ENCODE results near the gene BDKRB2. TPM values are rescaled to one million over a fixed set of nuclear protein-coding genes. Genes with fewer than 3 reads are reported as not detected.
A peak's percentile ranks its signal among the peaks of the same experiment; 100 is the strongest.

The BDKRB2 gene
- polyA plus RNA-seq, 6 donors from 2014 or later = not detected

GRCh38 chr14:96260341-96260821, 55.7 kb downstream of the BDKRB2 start:
- Mint-ChIP-seq H3K4me1 (no peaks in the 10 kb centered on the region), H3K4me3 (no peak overlapping the region), H3K27me3 (peaks cover 11 to 37% (median 34%) of the 10 kb centered on the region in 3 donors), H3K9me3 (peaks cover 0 to 7% (median 2%) of the 10 kb centered on the region in 7 donors), H3K27ac (no peak overlapping the region), H3K36me3 (no peaks in the 10 kb centered on the region)
- DNase-seq (no peak), ATAC-seq (ENCODE audit: low read depth in 2 of 2) (no peak)

- DNase-seq (no peak), ATAC-seq (ENCODE audit: low read depth in 2 of 2) (no peak)
- H3K27me3 Mint-ChIP-seq = peaks cover 9 to 42% (median 39%) of the 10 kb centered on the region in 3 donors
- no peak overlapping the region for H3K4me3 Mint-ChIP-seq
- no peaks in the 10 kb centered on the region for H3K4me1 Mint-ChIP-seq
- H3K36me3 Mint-ChIP-seq = peaks cover 0 to under 1% of the 10 kb centered on the region in 2 donors
- peaks cover 0 to 7% (median 2%) of the 10 kb centered on the region in 7 donors for H3K9me3 Mint-ChIP-seq
- no peak overlapping the region for H3K27ac Mint-ChIP-seq
Measured at GRCh38 chr14:96261053-96261452, 56.4 kb downstream of the BDKRB2 start.

- Mint-ChIP-seq H3K27me3 (peaks cover 12 to 48% (median 43%) of the 10 kb centered on the region in 3 donors), H3K27ac (no peak overlapping the region)
Measured at GRCh38 chr14:96261772-96262655, 57.4 kb downstream of the BDKRB2 start.

GRCh38 chr14:96263347-96264199, 58.9 kb downstream of the BDKRB2 start:
- H3K9me3 Mint-ChIP-seq = peaks cover 0 to 7% (median 0%) of the 10 kb centered on the region in 7 donors
- ATAC-seq (ENCODE audit: low read depth in 2 of 2) (no peak), DNase-seq (no peak)
- peaks cover 0 to 13% of the 10 kb centered on the region in 2 donors for H3K36me3 Mint-ChIP-seq
- no peak overlapping the region for H3K4me3 Mint-ChIP-seq
- peaks cover 17 to 43% (median 37%) of the 10 kb centered on the region in 3 donors for H3K27me3 Mint-ChIP-seq
- H3K27ac Mint-ChIP-seq = peak overlapping the region in 1 of 6 donors; percentile 9
- H3K4me1 Mint-ChIP-seq = no peaks in the 10 kb centered on the region

More at GRCh38 chr14:96261772-96262655, 57.4 kb downstream of the BDKRB2 start:
- ATAC-seq (ENCODE audit: low read depth in 2 of 2) (no peak), DNase-seq (no peak)
- Mint-ChIP-seq H3K36me3 (peaks cover 0 to 10% of the 10 kb centered on the region in 2 donors), H3K9me3 (peaks cover 0 to 7% (median 2%) of the 10 kb centered on the region in 7 donors), H3K4me1 (no peaks in the 10 kb centered on the region), H3K4me3 (no peak overlapping the region)

GRCh38 chr14:96264200-96264553, 59.5 kb downstream of the BDKRB2 start:
- no peak for ATAC-seq (ENCODE audit: low read depth in 2 of 2)
- Mint-ChIP-seq H3K4me1 (no peaks in the 10 kb centered on the region), H3K9me3 (peaks cover 0 to 7% (median 0%) of the 10 kb centered on the region in 7 donors), H3K36me3 (peaks cover 0 to 13% of the 10 kb centered on the region in 2 donors), H3K27ac (no peak overlapping the region), H3K27me3 (peaks cover 18 to 43% (median 37%) of the 10 kb centered on the region in 3 donors), H3K4me3 (no peak overlapping the region)
- DNase-seq = no peak

GRCh38 chr14:96264853-96265252, 60.2 kb downstream of the BDKRB2 start:
- ATAC-seq (ENCODE audit: low read depth in 2 of 2) = no peak
- peaks cover 0 to 7% (median 0%) of the 10 kb centered on the region in 7 donors for H3K9me3 Mint-ChIP-seq
- no peak overlapping the region for H3K27ac Mint-ChIP-seq
- H3K4me3 Mint-ChIP-seq = no peak overlapping the region
- DNase-seq = no peak
- no peaks in the 10 kb centered on the region for H3K4me1 Mint-ChIP-seq
- peaks cover 0 to 13% of the 10 kb centered on the region in 2 donors for H3K36me3 Mint-ChIP-seq
- H3K27me3 Mint-ChIP-seq = peaks cover 14 to 43% (median 37%) of the 10 kb centered on the region in 3 donors

- Mint-ChIP-seq H3K4me1 (no peaks in the 10 kb centered on the region), H3K27me3 (peaks cover 16 to 43% (median 33%) of the 10 kb centered on the region in 3 donors), H3K9me3 (peaks cover 0 to 7% (median 0%) of the 10 kb centered on the region in 7 donors), H3K27ac (peak overlapping the region in 1 of 6 donors; percentile 30), H3K4me3 (no peak overlapping the region), H3K36me3 (peaks cover 0 to 13% of the 10 kb centered on the region in 2 donors)
- ATAC-seq (ENCODE audit: low read depth in 2 of 2) = no peak
- DNase-seq = no peak
Measured at GRCh38 chr14:96265383-96266095, 60.9 kb downstream of the BDKRB2 start.

GRCh38 chr14:96267336-96267735, 62.7 kb downstream of the BDKRB2 start:
- H3K9me3 Mint-ChIP-seq = peaks cover 0 to 11% (median 6%) of the 10 kb centered on the region in 7 donors
- DNase-seq (no peak), ATAC-seq (ENCODE audit: low read depth in 2 of 2) (no peak)
- H3K27ac Mint-ChIP-seq = peak overlapping the region in 1 of 6 donors; percentile 56
- H3K27me3 Mint-ChIP-seq = peaks cover 22 to 28% (median 26%) of the 10 kb centered on the region in 3 donors
- no peaks in the 10 kb centered on the region for H3K4me1 Mint-ChIP-seq
- H3K36me3 Mint-ChIP-seq = peaks cover 0 to 21% of the 10 kb centered on the region in 2 donors
- H3K4me3 Mint-ChIP-seq = no peak overlapping the region

- H3K27me3 Mint-ChIP-seq = peaks cover 22 to 28% (median 26%) of the 10 kb centered on the region in 3 donors
- no peak overlapping the region for H3K27ac Mint-ChIP-seq
- H3K4me1 Mint-ChIP-seq = no peaks in the 10 kb centered on the region
- H3K9me3 Mint-ChIP-seq = peaks cover 0 to 11% (median 6%) of the 10 kb centered on the region in 7 donors
- no peak for DNase-seq
- peak overlapping the region in 1 of 8 donors; percentile 9 for H3K4me3 Mint-ChIP-seq
- peaks cover 0 to 21% of the 10 kb centered on the region in 2 donors for H3K36me3 Mint-ChIP-seq
- no peak for ATAC-seq (ENCODE audit: low read depth in 2 of 2)
Measured at GRCh38 chr14:96267916-96268315, 63.3 kb downstream of the BDKRB2 start.

GRCh38 chr14:96268431-96269358, 64.1 kb downstream of the BDKRB2 start:
- Mint-ChIP-seq H3K36me3 (peaks cover 0 to 21% of the 10 kb centered on the region in 2 donors), H3K27me3 (peaks cover 22 to 26% (median 25%) of the 10 kb centered on the region in 3 donors)
- ATAC-seq (ENCODE audit: low read depth in 2 of 2) = no peak

GRCh38 chr14:96269359-96269710, 64.7 kb downstream of the BDKRB2 start:
- ATAC-seq (ENCODE audit: low read depth in 2 of 2) (no peak), DNase-seq (no peak)
- H3K36me3 Mint-ChIP-seq = peaks cover 0 to 21% of the 10 kb centered on the region in 2 donors
- no peaks in the 10 kb centered on the region for H3K4me1 Mint-ChIP-seq
- peaks cover 0 to 11% (median 3%) of the 10 kb centered on the region in 7 donors for H3K9me3 Mint-ChIP-seq
- no peak overlapping the region for H3K4me3 Mint-ChIP-seq
- H3K27ac Mint-ChIP-seq = peak overlapping the region in 1 of 6 donors; percentile 83
- peaks cover 22 to 26% (median 24%) of the 10 kb centered on the region in 3 donors for H3K27me3 Mint-ChIP-seq

More at GRCh38 chr14:96268431-96269358, 64.1 kb downstream of the BDKRB2 start:
- Mint-ChIP-seq H3K9me3 (peaks cover 0 to 11% (median 4%) of the 10 kb centered on the region in 7 donors), H3K4me1 (no peaks in the 10 kb centered on the region), H3K27ac (no peak overlapping the region), H3K4me3 (no peak overlapping the region)
- no peak for DNase-seq

Data from naive B cell (primary cell).